LNCAP (cell line): ENCODE data around the gene TENM4.

Experiments
- CTCF ChIP-seq: fragments of 450-650 bp; IDR thresholded peaks from 2 replicates; pipeline ENCODE4 v1.5.1; 2017; ENCODE audit warnings: mild to moderate bottlenecking

Gene TENM4

GRCh38 chr11:79255965-79256364 lies 184.9 kb downstream of the TENM4 start:
- no peak for TF ChIP-seq CTCF

- no peak for TF ChIP-seq CTCF
These were observed 187.6 kb downstream of the TENM4 start for GRCh38 chr11:79253280-79253679.

- no peak for TF ChIP-seq CTCF
These were observed 191.4 kb downstream of the TENM4 start for GRCh38 chr11:79249295-79249993.

GRCh38 chr11:79244798-79245197 lies 196.0 kb downstream of the TENM4 start:
- no peak for TF ChIP-seq CTCF

GRCh38 chr11:79244241-79244772 lies 196.5 kb downstream of the TENM4 start:
- no peak for TF ChIP-seq CTCF

GRCh38 chr11:79243422-79244210 lies 197.2 kb downstream of the TENM4 start:
- no peak for TF ChIP-seq CTCF

- no peak for TF ChIP-seq CTCF
These were observed 198.2 kb downstream of the TENM4 start for GRCh38 chr11:79242616-79243015.
